MCF 10A (cell line): ENCODE data around the gene KCNMB2. TPM values are rescaled to one million over a fixed set of nuclear protein-coding genes. Genes with fewer than 3 reads are reported as not detected.

Experiments used
- BruUV-seq: library from RNA; stranded (reverse); fragments of 400-500 nt; replicated peaks from 2 replicates; lab custom pipeline; 2021; lab: Mats Ljungman, UMichigan
- CTCF ChIA-PET: fragments of 300-600 bp; sonication (Branson Sonifier 250); formaldehyde crosslinking; extraction: SDS; loops from one replicate; lab custom pipeline; 2021; ENCODE audit warnings: antibody characterized with exemption, inconsistent platforms; lab: Yijun Ruan, JAX
- POLR2A ChIA-PET: fragments of 300-600, 350-650 bp; sonication (Branson Sonifier 250); formaldehyde crosslinking; extraction: SDS; loops from one replicate; lab custom pipeline; 2020; ENCODE audit warnings: antibody characterized with exemption, inconsistent platforms; lab: Yijun Ruan, JAX
- DNase-seq: peaks from one replicate; pipeline ENCODE4 v3.0.0-alpha.2; 2018; ENCODE audit not compliant: unreplicated experiment
- H3K27ac Mint-ChIP-seq: one replicate; pipeline ENCODE4 v1.8.0; 2022; ENCODE audit warnings: mild to moderate bottlenecking, low read depth, mixed read lengths; ENCODE audit not compliant: unreplicated experiment
- H3K27me3 Mint-ChIP-seq: one replicate; pipeline ENCODE4 v1.8.0; 2022; ENCODE audit warnings: mixed read lengths; ENCODE audit not compliant: insufficient read depth, unreplicated experiment
- H3K36me3 Mint-ChIP-seq: one replicate; pipeline ENCODE4 v1.8.0; 2022; ENCODE audit warnings: mild to moderate bottlenecking, moderate library complexity, mixed read lengths; ENCODE audit not compliant: insufficient read depth, unreplicated experiment
- H3K4me1 Mint-ChIP-seq: one replicate; pipeline ENCODE4 v1.8.0; 2022; ENCODE audit warnings: mixed read lengths; ENCODE audit not compliant: insufficient read depth, unreplicated experiment
- H3K4me3 Mint-ChIP-seq: one replicate; pipeline ENCODE4 v1.8.0; 2022; ENCODE audit warnings: mild to moderate bottlenecking, moderate library complexity, mixed read lengths; ENCODE audit not compliant: unreplicated experiment
- H3K9me3 Mint-ChIP-seq: one replicate; pipeline ENCODE4 v1.8.0; 2022; ENCODE audit warnings: mixed read lengths; ENCODE audit not compliant: unreplicated experiment
- intact Hi-C: fragments of 100-400 bp; cut with micrococcal nuclease; formaldehyde crosslinking; loops from 2 replicates; pipeline ENCODE4 v1.14.1; 2022
- total RNA-seq: library from RNA; stranded (reverse); gene quantifications from 2 replicates; pipeline ENCODE4 v1.2.3, GENCODE V29; 2022
- TF ChIP-seq, protein P1 (sequence below): fragments of 200-600 bp; IDR thresholded peaks from one replicate; pipeline ENCODE4 v1.8.0; 2022; ENCODE audit warnings: antibody characterized with exemption, mild to moderate bottlenecking; ENCODE audit not compliant: unreplicated experiment

KCNMB2 gene
- total RNA-seq, 1 experiment from 2014 or later = not detected

DNA sequence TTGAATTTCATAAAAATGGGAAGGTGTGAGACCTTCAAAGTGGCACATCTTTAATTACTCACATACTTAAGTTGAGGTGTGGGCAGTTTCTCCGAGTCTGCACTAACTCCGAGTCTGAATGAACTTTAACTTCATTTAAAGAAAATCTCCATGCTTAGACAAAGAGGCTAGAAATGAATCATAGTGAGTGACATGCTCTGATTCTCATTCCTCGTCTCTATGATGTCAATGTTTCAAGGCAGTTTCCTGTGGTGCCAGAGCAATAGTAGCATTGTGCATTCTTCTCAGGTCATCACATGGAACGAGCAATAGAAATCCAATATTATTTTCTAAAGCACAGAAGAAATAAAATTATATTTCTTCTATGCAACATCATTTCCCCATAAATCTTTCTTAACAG lies 224.8 kb downstream of the KCNMB2 start:
- BruUV-seq = no TSS peak
- no peak for DNase-seq
- Mint-ChIP-seq H3K9me3 (no peaks in the 10 kb centered on the region), H3K4me1 (no peaks in the 10 kb centered on the region), H3K4me3 (no peak overlapping the region), H3K27me3 (no peaks in the 10 kb centered on the region), H3K36me3 (no peaks in the 10 kb centered on the region), H3K27ac (no peak overlapping the region)
- TF ChIP-seq, protein P1, sequence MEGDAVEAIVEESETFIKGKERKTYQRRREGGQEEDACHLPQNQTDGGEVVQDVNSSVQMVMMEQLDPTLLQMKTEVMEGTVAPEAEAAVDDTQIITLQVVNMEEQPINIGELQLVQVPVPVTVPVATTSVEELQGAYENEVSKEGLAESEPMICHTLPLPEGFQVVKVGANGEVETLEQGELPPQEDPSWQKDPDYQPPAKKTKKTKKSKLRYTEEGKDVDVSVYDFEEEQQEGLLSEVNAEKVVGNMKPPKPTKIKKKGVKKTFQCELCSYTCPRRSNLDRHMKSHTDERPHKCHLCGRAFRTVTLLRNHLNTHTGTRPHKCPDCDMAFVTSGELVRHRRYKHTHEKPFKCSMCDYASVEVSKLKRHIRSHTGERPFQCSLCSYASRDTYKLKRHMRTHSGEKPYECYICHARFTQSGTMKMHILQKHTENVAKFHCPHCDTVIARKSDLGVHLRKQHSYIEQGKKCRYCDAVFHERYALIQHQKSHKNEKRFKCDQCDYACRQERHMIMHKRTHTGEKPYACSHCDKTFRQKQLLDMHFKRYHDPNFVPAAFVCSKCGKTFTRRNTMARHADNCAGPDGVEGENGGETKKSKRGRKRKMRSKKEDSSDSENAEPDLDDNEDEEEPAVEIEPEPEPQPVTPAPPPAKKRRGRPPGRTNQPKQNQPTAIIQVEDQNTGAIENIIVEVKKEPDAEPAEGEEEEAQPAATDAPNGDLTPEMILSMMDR = no peak
- ChIA-PET CTCF (interaction anchor here (1.0 kb wide), 1 partner anchor 9 kb away, joined by 6 read pairs; no protein-coding TSS in a partner anchor), POLR2A (no interaction called here)
- intact Hi-C loops = no loop called here

DNA sequence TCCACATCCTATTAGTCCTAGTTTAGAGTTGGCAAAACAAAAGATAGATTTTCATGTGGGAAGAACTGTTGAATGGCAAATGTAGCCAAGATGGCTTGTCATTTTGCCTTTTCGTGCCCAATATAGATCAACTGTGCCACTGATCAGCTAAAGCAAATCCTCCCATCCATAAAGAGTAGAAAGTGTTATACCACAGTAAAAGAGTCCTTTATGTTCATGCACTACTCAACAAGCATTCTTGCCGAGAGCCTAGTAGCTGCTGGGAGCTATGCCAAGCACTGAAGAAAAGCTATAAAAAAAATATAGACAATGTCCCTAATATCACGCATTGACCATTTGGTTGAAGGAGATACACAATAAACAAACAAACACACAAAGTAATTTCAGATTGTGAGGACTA lies 225.2 kb downstream of the KCNMB2 start:
- ChIA-PET CTCF (interaction anchor here (0.7 kb wide), 1 partner anchor 325 kb away, joined by 3 read pairs; no protein-coding TSS in a partner anchor), POLR2A (no interaction called here)
- intact Hi-C loops = no loop called here
- H3K9me3 Mint-ChIP-seq = no peaks in the 10 kb centered on the region
- H3K36me3 Mint-ChIP-seq = no peaks in the 10 kb centered on the region
- H3K4me1 Mint-ChIP-seq = no peaks in the 10 kb centered on the region
- no peaks in the 10 kb centered on the region for H3K27me3 Mint-ChIP-seq
- no peak for DNase-seq
- BruUV-seq = no TSS peak
- H3K27ac Mint-ChIP-seq = no peak overlapping the region
- TF ChIP-seq, protein P1 = no peak
- H3K4me3 Mint-ChIP-seq = no peak overlapping the region

DNA sequence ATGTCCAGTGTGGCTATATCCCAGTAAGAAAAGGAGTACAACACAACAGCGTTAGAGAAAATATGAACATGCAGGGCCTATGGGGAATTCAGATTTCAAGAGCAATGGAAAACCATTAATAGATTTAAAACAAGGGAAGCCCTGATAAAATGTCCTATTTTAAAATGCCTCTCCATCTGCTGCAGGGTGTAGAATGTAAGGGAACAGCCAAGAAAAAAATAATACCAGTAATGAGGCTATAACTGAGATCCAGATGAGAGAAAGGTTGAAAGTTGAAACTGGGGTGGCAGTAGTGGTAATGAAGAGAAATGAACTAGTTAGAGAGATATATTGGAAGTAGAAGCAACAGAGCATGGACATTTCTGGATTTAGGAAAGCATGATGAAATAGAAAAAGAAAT lies 226.1 kb downstream of the KCNMB2 start:
- H3K27me3 Mint-ChIP-seq = no peaks in the 10 kb centered on the region
- CTCF ChIA-PET = interaction anchor here (0.7 kb wide), 1 partner anchor 326 kb away, joined by 3 read pairs; no protein-coding TSS in a partner anchor
- no peak overlapping the region for H3K4me3 Mint-ChIP-seq
- BruUV-seq = no TSS peak
- no peaks in the 10 kb centered on the region for H3K36me3 Mint-ChIP-seq
- intact Hi-C loops = no loop called here
- no peaks in the 10 kb centered on the region for H3K4me1 Mint-ChIP-seq
- no peak for DNase-seq
- H3K9me3 Mint-ChIP-seq = no peaks in the 10 kb centered on the region
- POLR2A ChIA-PET = no interaction called here
- H3K27ac Mint-ChIP-seq = no peak overlapping the region
- TF ChIP-seq, protein P1 = no peak

DNA sequence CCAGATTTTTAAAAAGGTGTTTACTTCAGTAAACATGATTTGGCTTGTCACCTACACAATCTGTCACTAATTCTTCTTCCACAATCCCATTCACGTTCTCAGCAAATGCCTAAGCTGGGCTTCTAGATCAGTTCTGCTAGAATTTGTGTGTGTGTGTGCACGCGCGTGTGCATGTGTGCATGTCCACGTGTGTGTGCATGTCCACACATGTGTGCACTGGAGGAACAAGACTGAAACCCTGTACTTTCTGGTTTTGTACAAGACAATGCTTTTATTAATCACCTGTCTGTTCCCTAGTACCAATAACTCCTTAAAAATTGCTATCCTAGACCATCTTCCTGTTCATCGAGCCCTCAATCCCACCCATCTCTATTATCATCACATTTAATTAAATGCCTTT lies 229.2 kb downstream of the KCNMB2 start:
- DNase-seq = no peak
- Mint-ChIP-seq H3K36me3 (no peaks in the 10 kb centered on the region), H3K9me3 (no peaks in the 10 kb centered on the region), H3K4me3 (no peak overlapping the region), H3K27me3 (no peaks in the 10 kb centered on the region), H3K4me1 (no peaks in the 10 kb centered on the region), H3K27ac (no peak overlapping the region)
- TF ChIP-seq, protein P1 = no peak
- intact Hi-C loops = no loop called here
- ChIA-PET POLR2A (no interaction called here), CTCF (no interaction called here)
- no TSS peak for BruUV-seq
